ENCODE measurements around the gene SIGMAR1.

SIGMAR1 gene

GRCh38 chr9:34629491-34629808 is 8.1 kb downstream of the SIGMAR1 start:
- DNase-seq: no peak

- DNase-seq: peak; percentile 42
These were observed 8.7 kb downstream of the SIGMAR1 start, which contains the start of gene ARID3C for GRCh38 chr9:34628656-34629490. TSS of gene ARID3C (minus strand) at chr9:34629066. CDS start at chr9:34628014, 1,052 bp downstream.

GRCh38 chr9:34627716-34628655 is 9.6 kb downstream of the SIGMAR1 start:
- no peak for DNase-seq

- DNase-seq: no peak
These were observed 12.5 kb downstream of the SIGMAR1 start for GRCh38 chr9:34625186-34625486.

GRCh38 chr9:34624475-34625185 is 13.0 kb downstream of the SIGMAR1 start:
- no peak for DNase-seq

- peak; percentile 3 for DNase-seq
These were observed 14.0 kb downstream of the SIGMAR1 start for GRCh38 chr9:34623374-34624235.

- DNase-seq: peak; percentile 92
These were observed 17.3 kb downstream of the SIGMAR1 start, which contains the start of gene DCTN3 for GRCh38 chr9:34620061-34620994. TSS of gene DCTN3 (minus strand) at chr9:34620495. CDS start at chr9:34620464, 31 bp downstream.

- DNase-seq: no peak
These were observed 22.5 kb downstream of the SIGMAR1 start for GRCh38 chr9:34615132-34615531.

GRCh38 chr9:34612788-34613390 is 24.7 kb downstream of the SIGMAR1 start:
- DNase-seq: peak; percentile 65

- peak; percentile 77 for DNase-seq
These were observed 25.5 kb downstream of the SIGMAR1 start, which contains the start of gene RPP25L for GRCh38 chr9:34611811-34612787. TSS of gene RPP25L (minus strand) at chr9:34612097. CDS start at chr9:34611296, 801 bp downstream.

- no peak for DNase-seq
These were observed 26.3 kb downstream of the SIGMAR1 start for GRCh38 chr9:34611251-34611810.

- DNase-seq: no peak
These were observed 27.0 kb downstream of the SIGMAR1 start for GRCh38 chr9:34610434-34611206.

GRCh38 chr9:34607331-34607730 is 30.3 kb downstream of the SIGMAR1 start:
- no peak for DNase-seq

- DNase-seq: no peak
These were observed 30.7 kb downstream of the SIGMAR1 start for GRCh38 chr9:34606905-34607304.

GRCh38 chr9:34606190-34606589 is 31.4 kb downstream of the SIGMAR1 start:
- no peak for DNase-seq

GRCh38 chr9:34603610-34604231 is 33.9 kb downstream of the SIGMAR1 start:
- DNase-seq: peak; percentile 60

GRCh38 chr9:34601937-34602573 is 35.5 kb downstream of the SIGMAR1 start:
- no peak for DNase-seq

All from stimulated activated naive CD4-positive, alpha-beta T cell treated with Interleukin-2 at 50 U/mL for 16 hours (primary cell).